ENCODE measurements around the gene SPATA12. TPM values are rescaled to one million over a fixed set of nuclear protein-coding genes. Genes with fewer than 3 reads are reported as not detected.

Gene SPATA12
- total RNA-seq, 1 experiment from 2014 or later, result 0.11 TPM

DNA sequence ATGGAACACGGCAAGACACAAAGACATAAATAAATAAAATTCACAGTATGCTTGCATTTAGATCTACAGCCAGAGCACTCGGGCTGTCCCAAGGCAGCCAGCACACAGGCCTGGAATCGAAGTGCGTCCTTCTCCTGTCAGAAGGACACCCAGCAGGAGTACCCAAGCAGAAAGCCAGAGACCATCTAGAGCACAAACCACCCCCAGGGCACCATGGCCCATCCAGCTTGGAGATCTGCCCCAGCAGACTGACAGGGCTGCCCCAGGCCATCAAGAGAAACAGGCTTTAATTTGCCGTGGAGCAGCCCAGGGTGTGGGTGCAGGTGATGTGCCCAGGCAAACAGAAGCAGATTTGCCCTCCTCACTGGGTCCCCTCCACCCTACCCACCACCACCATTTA lies 7.8 kb upstream of the SPATA12 start:
- DNase-seq (ENCODE audit: low read depth), result no peak

DNA sequence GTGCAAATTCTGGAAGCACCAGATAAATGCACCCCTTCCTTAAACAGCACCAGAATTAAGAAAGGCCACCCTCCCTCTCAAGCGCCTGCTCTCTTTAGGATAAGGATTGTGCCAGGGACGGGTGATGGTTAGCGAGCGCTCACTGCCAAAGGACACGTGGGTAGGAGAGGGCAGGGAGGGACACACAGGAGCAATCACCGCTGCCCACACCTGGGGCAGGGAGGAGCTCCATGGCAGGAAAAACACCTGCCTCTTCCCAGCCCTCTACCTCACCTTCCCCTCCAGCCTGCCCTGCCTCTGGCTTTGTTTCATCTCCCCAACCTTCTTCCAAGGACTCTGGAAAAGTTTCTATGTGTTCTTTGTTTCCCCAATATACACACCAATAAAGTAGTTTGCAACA lies 7.3 kb upstream of the SPATA12 start:
- no peak for DNase-seq (ENCODE audit: low read depth)

DNA sequence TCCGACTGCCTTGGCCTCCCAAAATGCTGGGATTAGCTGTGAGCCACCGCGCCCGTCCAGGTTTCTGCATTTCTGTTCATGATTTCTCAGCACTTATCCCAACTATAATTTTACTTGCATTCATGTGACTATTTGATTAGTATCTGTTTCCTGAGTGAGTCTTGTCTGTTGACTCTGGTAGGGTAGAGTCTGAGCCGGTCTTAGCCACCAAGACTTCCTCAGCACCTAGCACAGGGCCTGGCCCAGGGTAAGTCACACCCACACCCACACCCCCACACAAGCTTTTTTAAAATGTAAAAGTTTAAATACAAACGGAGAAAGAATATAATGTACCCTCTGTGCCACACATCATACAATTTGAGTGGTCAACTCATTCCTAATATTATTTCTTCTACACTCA lies 3.1 kb upstream of the SPATA12 start:
- no peak for DNase-seq (ENCODE audit: low read depth)

DNA sequence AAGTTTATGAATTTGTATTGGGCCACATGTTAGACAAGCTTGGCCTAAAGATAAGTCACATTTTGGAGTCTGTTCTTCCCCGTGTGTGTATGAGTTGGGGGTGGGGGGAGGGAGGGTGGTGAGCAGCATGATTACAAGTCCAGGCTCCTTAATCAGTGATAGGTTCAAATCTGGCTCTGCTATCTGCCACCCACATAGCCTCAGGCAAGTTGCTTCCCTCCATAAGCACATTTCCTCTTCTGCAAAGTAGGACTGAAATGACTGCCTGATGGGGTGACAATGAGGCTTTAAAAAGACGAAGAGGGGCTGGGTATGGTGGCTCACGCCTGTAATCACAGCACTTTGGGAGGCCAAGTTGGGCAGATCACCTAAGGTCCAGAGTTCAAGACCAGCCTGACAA lies 1.1 kb upstream of the SPATA12 start:
- DNase-seq (ENCODE audit: low read depth), result no peak

DNA sequence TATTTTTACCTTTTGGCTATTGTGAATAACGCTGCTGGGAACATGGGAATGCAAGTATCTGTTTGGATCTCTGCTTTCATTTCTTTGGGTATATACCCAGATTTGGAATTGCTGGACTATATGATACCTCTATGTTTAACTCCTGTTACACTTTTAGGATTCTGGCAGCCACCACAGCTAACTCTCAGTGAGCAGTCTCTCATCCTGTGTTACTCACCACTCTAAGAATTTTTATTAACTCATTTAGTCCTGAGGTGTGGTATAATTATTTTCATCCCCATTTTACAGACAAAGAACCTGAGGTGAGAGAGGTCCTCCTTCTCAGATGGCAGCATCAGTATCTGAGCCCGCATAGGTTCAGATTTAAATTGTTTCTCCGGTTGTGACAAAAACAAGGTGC lies 1.1 kb downstream of the SPATA12 start:
- no peak for DNase-seq (ENCODE audit: low read depth)

DNA sequence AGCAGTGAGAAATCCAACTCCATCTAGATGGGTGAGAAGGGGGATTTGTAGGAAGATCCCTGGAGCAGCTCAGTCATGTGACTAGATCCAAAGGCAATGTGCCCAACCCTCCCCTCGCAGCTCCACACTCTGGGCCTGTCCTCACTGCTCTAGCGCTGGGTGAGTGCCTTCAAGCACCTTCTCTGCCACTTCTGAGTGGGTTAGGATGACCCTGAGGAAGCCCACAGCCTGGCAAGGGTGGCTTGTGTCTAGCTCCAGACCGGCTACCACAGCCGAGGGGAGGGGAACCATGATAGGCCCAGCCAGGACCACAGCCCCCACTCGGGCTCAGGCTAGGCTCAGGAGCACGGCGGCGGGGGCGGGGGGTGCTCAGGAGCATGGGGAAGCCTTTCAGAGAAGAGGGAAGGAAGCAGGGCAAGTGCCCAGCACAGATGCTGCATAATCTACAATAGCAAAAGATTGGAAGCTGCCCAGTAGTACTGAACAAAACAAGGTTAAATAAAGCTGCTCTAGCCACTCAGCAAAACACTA lies 1.7 kb downstream of the SPATA12 start:
- DNase-seq (ENCODE audit: low read depth), result no peak

DNA sequence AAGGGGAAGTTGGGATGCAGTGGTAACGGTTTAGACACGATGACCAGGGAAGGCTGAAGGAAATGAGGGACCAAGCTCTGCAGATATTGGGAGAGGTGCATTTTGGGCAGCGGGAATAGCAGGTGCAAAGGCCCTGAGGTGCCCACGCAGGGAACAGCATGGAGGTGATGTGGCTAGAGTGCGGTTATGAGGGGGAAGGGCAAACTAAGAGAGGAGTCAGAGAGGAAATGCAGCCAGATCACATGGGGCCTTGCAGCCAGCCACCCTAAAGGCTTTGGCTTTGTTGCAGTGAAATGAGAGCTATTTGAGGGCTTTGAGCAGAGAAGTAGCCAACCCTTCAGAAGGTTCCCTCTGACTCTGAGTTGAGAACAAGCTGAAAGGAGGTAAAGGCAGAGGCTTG lies 2.6 kb downstream of the SPATA12 start:
- DNase-seq (ENCODE audit: low read depth), result no peak

DNA sequence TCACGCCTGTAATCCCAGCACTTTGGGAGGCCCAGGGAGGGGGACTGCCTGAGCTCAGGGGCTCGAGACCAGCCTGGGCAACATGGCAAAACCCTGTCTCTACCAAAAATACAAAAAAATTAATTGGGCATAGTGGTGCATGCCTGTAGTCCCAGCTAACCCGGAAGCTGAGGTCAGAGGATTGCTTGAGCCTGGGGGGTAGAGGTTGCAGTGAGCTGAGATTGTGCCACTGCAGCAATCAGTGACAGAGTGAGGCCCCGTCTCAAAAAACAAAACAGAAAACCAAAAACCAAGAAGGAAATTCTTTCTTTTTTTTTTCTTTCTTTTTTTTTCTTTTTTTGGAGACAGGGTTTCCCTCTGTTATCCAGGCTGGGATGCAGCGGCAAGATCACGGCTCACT lies 3.5 kb downstream of the SPATA12 start:
- no peak for DNase-seq (ENCODE audit: low read depth)

DNA sequence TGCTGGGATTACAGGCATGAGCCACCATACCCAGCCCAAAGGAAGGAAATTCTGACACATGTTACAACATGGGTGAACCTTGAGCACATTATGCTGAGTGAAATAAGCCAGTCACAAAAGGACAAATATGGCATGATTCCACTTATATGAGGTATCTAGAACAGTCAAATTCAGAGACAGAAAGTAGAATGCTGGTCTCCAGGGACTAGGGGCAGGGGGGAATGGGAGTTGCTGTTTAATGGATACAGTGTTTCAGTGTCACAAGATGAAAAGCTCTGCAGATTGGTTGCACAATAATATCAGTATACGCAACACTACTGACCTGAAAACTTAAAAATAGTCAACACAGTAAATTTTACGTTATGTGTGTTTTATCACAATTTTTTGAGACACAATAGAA lies 4.1 kb downstream of the SPATA12 start:
- DNase-seq (ENCODE audit: low read depth), result no peak

DNA sequence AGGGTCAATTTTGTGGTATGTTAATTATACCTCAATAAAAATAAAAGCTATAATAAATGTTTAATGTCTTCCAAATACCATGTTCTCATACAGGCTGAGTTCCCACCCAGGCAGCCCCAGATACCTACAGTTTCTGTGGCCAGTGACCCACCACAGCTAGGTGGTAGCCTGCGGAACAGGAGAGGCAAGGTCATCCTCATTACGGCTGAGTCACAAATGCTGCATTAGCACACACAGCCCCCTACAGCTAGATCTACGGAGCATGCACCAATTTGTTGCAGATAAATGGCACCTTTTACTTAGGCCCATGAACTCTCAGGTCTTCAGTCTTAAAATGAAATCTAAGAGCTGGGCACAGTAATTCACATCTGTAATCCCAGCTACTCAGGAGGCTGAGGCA lies 5.1 kb downstream of the SPATA12 start:
- no peak for DNase-seq (ENCODE audit: low read depth)

DNA sequence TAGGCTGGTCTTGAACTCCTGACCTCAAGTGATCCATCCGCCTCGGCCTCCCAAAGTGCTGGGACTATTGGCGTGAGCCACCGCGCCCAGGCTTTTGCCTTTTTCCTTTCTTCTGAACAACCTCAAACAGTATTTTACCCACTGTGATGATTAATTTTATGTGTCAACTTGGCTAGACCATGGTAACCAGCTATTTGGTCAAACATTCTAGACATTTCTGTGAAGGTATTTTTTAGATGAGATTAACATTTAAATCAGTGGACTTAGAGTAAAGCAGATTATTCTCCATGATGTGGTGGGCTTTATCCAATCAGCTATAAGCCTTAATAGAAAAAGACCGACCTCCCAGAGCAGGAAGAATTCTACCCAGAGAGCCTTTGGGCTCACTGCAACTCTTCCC lies 6.0 kb downstream of the SPATA12 start:
- no peak for DNase-seq (ENCODE audit: low read depth)

DNA sequence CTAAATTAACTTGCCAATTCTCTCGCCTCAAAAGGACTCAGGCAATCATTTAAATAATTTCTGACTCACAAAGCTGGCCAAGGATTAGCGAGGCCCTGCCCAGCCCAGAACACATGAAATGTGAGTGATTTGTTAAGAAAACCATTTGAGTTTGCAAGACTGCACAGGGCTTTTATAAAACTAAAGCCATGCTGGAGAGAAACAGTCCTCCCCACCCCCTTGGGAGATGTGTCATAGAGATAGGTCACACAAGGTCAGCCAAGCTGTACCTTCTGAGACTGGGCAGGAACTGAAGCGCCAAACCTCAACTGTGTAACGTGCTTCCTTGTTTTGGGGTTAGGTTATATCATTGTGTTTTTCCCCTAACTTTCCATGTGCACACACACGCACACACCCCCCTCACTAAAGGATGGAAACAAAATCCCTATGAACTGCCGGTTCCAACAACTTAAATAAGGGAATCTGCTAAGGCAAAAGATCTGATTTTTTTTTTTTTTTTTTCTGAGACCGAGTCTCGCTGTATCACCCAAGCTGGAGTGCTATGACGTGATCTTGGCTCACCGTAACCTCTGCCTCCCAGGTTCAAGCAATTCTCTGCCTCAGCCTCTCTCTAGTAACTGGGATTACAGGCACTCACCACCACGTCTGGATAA lies 8.1 kb downstream of the SPATA12 start:
- DNase-seq (ENCODE audit: low read depth), result peak; percentile 97

DNA sequence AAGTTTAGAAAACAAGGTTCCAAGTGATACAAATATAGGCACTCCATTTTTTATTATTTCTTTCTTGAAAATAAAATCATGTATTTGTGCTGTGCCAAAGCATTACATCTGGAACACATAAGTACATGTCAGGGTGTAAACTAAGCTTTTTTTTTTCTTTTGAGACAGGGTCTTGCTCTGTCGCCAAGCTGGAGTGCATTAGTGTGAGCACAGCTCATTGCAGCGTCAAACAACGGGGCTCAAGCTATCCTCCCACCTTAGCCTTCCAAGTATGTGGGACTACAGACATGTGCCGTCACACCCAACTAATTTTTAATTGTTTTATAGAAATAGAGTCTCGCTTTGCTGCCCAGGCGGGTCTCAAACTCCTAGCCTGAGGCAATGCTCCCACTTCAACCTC lies 9.0 kb downstream of the SPATA12 start:
- no peak for DNase-seq (ENCODE audit: low read depth)

DNA sequence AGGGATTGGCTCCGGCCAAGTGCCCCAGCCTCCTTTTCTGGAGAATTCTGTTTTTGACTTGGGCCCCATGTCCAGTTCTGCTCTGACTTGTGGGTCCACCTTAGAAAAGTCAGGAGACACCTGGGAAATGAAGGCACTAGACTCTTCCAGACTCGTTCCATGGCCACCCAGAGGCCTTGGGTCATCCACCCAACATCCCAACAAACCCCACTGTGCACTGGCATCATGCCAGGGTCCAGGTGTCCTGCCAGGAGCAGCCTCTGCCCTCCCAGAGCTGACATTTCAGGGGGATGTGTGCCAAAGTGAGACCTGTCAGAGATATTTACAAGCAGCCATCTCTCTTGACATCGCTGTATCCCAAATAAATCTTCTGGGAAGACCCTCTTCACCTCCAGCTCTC lies 13.2 kb downstream of the SPATA12 start:
- DNase-seq (ENCODE audit: low read depth), result no peak

DNA sequence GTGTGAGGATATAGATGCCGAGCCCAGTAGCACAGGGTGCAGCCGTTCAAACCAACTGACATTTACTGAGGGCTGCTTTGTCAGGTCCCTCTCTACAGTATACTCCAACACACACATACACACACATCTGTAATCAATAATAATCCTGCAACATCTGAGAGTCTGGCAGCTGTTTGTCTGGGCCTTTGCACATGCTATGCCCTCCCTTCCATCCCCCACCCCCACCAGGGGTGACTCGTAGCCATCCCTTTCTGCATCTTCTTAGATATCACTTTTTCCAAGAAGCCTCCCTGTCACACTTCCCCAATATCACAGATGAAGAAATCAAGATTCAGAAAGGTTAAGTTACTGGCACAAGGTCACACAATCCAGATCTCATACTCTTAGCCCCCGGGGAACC lies 13.7 kb downstream of the SPATA12 start:
- DNase-seq (ENCODE audit: low read depth), result no peak

DNA sequence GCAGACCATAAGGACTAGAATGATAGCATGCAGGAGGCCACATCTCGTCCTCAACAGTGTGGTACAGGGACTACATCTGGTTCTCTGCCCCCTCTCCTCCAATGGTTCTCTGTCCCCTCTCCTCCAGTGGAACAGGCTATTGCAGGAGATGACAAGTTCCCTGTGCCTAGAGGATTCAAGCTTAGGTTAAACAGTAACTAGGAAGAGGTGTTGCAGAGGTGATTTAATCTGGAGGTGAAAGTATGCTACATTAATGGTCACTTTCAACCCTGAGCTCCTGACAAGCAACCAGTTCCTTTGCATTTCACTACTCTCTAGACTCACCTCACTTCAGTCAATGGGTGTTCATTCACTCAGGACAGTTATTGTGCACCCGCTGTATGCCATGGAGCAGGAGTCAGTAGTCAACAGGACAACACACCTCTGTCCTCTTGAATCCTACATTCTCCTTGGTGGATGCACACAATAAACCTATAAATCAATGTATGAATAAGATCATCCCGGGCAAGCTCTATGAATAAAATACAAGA lies 16.0 kb downstream of the SPATA12 start:
- DNase-seq (ENCODE audit: low read depth), result no peak

DNA sequence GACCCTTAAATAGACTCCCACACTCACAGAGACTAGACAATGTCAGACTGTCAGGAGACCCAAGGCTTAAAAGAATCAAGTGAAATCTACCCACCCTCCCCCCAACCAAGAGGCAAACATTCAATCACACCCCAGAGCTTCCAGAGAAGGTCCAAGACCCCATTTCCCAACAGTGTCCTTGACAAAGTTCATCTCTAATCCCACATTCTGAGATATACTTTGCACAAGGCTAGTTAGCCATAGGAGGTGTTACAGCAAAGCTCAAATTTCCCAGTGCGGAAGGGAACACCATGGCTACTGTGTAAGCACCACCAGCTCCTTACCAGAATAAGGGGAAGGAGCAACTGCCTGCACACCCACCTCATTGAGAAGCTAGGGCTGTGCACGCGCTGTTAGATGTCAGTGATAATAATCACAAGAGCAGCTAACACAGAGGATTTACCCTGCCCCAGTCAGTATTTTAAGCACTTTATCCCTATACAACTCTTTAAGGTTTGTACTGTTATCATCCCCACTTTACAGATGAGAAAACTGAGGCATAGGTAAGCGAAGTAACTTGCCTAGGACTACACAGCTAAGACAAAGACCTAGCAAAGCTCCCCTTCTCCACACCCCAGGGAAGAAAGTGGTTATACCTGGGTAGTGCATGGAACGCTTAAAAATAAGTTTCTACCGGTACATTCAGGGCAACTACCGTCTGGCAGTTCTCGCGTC lies 17.3 kb downstream of the SPATA12 start:
- no peak for DNase-seq (ENCODE audit: low read depth)

DNA sequence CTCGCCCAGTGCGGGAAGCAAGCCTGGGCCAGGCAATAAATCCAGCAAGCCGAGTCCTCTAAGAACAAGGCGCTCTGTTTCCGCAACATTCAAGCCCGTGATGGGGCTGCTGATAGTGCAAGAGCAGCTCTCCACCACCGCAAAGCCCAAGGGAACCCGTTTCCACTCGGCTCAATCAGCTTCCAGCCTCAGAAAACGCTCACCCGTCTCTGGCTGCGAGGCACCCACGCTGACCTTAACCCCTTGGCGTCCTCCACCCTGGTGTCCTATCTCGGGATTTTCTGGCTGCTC lies 17.8 kb downstream of the SPATA12 start:
- peak; percentile 39 for DNase-seq (ENCODE audit: low read depth)

DNA sequence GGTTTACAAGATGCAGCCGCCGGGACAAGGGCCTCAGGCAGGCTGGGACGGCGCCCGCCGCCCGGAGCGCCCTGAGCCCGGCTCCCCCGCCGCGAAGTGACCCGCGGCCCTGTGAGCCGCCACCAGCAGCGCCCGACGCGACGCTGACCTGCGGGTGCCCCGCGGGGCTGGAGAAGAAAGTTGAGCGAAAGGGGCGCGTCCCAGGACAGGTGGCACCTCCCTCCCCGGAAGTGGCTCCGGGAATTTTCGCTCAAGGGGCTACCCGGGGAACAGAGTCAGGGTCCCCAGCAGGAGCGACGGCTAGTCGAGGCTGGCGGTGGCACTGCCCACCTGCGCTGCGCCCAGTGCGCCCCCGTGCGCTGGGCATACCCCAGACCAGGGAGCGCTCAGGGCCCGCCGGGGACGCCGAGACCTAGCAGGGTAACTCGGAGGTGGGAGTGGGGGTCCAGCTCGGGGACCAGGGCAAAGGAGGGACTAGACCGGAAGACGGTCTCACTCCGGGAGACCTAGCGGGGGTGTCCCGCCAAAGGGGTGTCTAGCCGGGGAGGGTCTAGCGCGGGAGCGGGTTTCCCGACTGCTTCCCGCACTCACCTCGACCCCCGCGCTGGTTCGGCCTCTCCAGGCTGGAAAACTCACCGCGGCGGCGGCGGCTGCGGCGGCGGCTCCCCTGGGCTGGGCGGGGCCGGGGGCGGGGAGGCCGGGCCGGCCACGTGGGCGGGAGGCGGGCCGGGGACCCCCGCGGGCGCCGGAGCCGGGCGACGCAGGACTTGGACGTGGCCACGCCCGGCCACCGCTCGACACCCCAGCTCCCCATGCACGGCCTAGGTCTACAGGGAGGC lies 18.4 kb downstream of the SPATA12 start:
- DNase-seq (ENCODE audit: low read depth), result no peak

DNA sequence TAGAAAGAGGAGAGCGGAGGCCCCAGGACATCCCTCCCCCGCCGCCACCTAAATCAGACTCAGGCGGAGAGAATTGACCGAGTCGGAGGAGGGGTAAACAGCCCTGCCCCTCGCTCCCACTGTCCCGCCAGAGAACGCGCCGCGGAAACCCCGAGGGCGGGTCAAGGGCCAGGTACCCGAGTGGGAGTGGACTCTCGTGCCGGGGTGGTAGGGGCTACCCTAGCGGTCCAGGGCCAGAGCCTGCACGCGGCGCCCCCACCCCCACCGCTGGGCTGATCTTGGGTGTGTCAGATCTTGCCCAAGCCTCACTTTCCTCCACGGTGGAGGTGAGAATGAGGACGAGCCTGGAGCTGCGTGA lies 19.0 kb downstream of the SPATA12 start:
- DNase-seq (ENCODE audit: low read depth), result no peak

DNA sequence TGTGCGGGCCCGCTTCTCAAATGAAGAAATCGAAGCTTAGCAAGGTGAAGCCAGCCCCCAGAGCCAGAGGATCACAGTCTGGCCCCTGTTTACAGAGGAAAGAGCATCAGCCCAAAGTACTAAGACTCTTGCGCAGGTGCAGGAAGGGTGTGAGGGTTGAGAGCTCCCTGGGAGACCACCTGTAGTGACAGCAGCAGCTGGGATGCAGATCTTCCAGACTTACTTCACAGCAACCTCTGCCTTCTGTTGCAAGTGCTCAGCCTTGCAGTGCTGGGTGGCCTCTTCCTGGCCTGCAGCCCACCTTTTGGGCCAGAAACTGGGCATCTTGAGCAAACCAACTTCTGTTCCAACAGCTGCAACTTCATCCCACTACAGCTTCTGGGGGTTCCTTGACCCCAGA lies 19.7 kb downstream of the SPATA12 start:
- DNase-seq (ENCODE audit: low read depth), result no peak

DNA sequence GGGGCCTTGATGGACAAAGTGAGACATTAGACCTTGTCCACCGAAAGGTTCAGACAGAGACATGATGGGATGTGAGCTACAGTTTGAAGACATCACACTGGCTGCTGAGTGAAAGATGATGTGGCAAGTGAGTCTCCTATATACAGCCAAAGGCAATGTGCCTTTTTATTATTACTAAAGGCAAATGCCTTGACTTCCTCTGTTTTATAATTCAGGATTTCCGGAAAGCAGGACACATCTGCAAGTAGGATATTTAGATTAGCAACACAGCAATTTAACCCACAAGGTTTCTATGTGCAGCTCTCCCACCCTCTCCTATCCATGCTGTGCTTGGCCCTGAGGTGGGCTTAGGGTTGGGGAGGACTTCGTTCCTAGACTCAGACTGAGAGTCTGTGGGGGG lies 20.7 kb downstream of the SPATA12 start:
- DNase-seq (ENCODE audit: low read depth), result no peak

DNA sequence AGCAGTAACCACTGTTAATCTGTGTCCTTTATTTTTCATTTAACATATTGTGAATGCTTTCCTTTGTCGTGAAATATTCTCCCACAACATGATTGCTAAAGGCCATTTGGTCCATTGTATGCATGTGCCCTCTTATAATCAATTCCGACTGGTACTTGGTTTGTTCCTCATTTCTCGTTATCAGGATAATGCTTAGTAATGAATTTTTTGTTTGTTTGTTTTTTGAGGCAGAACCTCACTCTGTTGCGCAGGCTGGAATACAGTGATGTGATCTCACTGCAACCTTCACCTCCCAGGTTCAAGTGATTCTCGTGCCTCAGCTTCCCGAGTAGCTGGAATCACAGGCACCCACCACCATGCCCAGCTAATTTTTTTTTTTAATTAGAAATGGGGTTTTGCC lies 22.0 kb downstream of the SPATA12 start:
- DNase-seq (ENCODE audit: low read depth), result no peak

Data from LHCN-M2 (cell line).